Mesenchymal stem cell (in vitro differentiated cells and primary cell): ENCODE measurements around the gene PCDH15.

Experiments used
- DNase-seq: peaks from one replicate; pipeline ENCODE4 v3.0.0-alpha.2; 2013
- H2AFZ ChIP-seq: one replicate; pipeline ENCODE4 v1.6.1; 2013; ENCODE audit warnings: low read depth, mild to moderate bottlenecking, control low read depth, inconsistent platforms, low read length, moderate library complexity
- H2AK5ac ChIP-seq: 2 replicates; pipeline ENCODE4 v1.6.1; 2013; ENCODE audit warnings: low read length, moderate library complexity, mild to moderate bottlenecking, inconsistent platforms; ENCODE audit not compliant: severe bottlenecking
- H2BK120ac ChIP-seq: one replicate; pipeline ENCODE4 v1.6.1; 2013; ENCODE audit warnings: low read depth, mild to moderate bottlenecking, inconsistent platforms, low read length, moderate library complexity
- H2BK12ac ChIP-seq, 2 experiments: one replicate each; pipeline ENCODE4 v1.6.1; 2013; ENCODE audit warnings: inconsistent platforms in 2 of 2, low read length in 2 of 2, mild to moderate bottlenecking in 2 of 2, moderate library complexity in 2 of 2, control low read depth in 1 of 2
- H2BK15ac ChIP-seq: one replicate; pipeline ENCODE4 v1.6.1; 2013; ENCODE audit warnings: mild to moderate bottlenecking, low read depth, inconsistent platforms; ENCODE audit not compliant: poor library complexity, severe bottlenecking
- H2BK5ac ChIP-seq: 2 replicates; pipeline ENCODE4 v1.6.1; 2013; ENCODE audit warnings: low read depth, mild to moderate bottlenecking, low read length, control low read depth, inconsistent platforms; ENCODE audit not compliant: poor library complexity, severe bottlenecking
- H3K14ac ChIP-seq, 2 experiments: one replicate each; pipeline ENCODE4 v1.6.1; 2013; ENCODE audit warnings: inconsistent platforms in 2 of 2, low read length in 2 of 2, control low read depth in 1 of 2, mild to moderate bottlenecking in 1 of 2, moderate library complexity in 1 of 2
- H3K18ac ChIP-seq, 2 experiments: one replicate each; pipeline ENCODE4 v1.6.1; 2013; ENCODE audit warnings: inconsistent platforms in 2 of 2, low read length in 2 of 2, control low read depth in 1 of 2, low read depth in 1 of 2, mild to moderate bottlenecking in 1 of 2
- H3K23ac ChIP-seq, 2 experiments: one replicate each; pipeline ENCODE4 v1.6.1; 2013; ENCODE audit warnings: inconsistent platforms in 2 of 2, low read length in 2 of 2, mild to moderate bottlenecking in 2 of 2, moderate library complexity in 2 of 2, control low read depth in 1 of 2
- H3K27ac ChIP-seq: 2 replicates; pipeline ENCODE4 v1.5.1; 2013; ENCODE audit warnings: mild to moderate bottlenecking, moderate library complexity, low read length, control low read depth, inconsistent platforms; ENCODE audit not compliant: poor library complexity, severe bottlenecking
- H3K27me3 ChIP-seq, 2 experiments: 2 replicates each; pipeline versions ENCODE4 v1.6.1 to v1.7.0; 2013; ENCODE audit warnings: low read length in 2 of 2, mild to moderate bottlenecking in 2 of 2, moderate library complexity in 2 of 2, control low read depth in 1 of 2, inconsistent platforms in 1 of 2; ENCODE audit not compliant: control insufficient read depth in 1 of 2, insufficient read depth in 1 of 2
- H3K36me3 ChIP-seq, 2 experiments: 2 replicates each; pipeline versions ENCODE4 v1.6.1 to v1.7.0; 2013; ENCODE audit warnings: low read length in 2 of 2, control low read depth in 1 of 2, inconsistent platforms in 1 of 2, low read depth in 1 of 2, mild to moderate bottlenecking in 1 of 2; ENCODE audit not compliant: insufficient read depth in 2 of 2, control insufficient read depth in 1 of 2
- H3K4ac ChIP-seq, 2 experiments: one replicate each; pipeline ENCODE4 v1.6.1; 2013; ENCODE audit warnings: inconsistent platforms in 2 of 2, low read length in 2 of 2, mild to moderate bottlenecking in 2 of 2, moderate library complexity in 2 of 2, control low read depth in 1 of 2, low read depth in 1 of 2
- H3K4me1 ChIP-seq: 2 replicates; pipeline ENCODE4 v1.6.1; 2013; ENCODE audit warnings: low read depth, low read length, control low read depth; ENCODE audit not compliant: control insufficient read depth, insufficient read depth
- H3K4me2 ChIP-seq: 2 replicates; pipeline ENCODE4 v1.6.1; 2013; ENCODE audit warnings: low read length, mild to moderate bottlenecking, inconsistent platforms; ENCODE audit not compliant: poor library complexity, severe bottlenecking
- H3K4me3 ChIP-seq, 2 experiments: 2 replicates each; pipeline versions ENCODE4 v1.5.1 to v1.7.0; 2013; ENCODE audit warnings: low read length in 2 of 2, mild to moderate bottlenecking in 2 of 2, control low read depth in 1 of 2, low read depth in 1 of 2; ENCODE audit not compliant: insufficient read depth in 1 of 2
- H3K79me1 ChIP-seq: replicated peaks from 2 replicates; pipeline ENCODE4 v1.6.1; 2013; ENCODE audit warnings: mild to moderate bottlenecking, control low read depth, low read length, inconsistent platforms; ENCODE audit not compliant: poor library complexity, severe bottlenecking
- H3K9ac ChIP-seq: 2 replicates; pipeline ENCODE4 v1.7.0; 2013; ENCODE audit warnings: mild to moderate bottlenecking, low read length, moderate library complexity
- H3K9me3 ChIP-seq: 2 replicates; pipeline ENCODE4 v1.7.0; 2013; ENCODE audit warnings: mild to moderate bottlenecking, low read length; ENCODE audit not compliant: control insufficient read depth
- H4K8ac ChIP-seq: one replicate; pipeline ENCODE4 v1.6.1; 2013; ENCODE audit warnings: inconsistent platforms, mild to moderate bottlenecking, low read length, moderate library complexity
- H4K91ac ChIP-seq: one replicate; pipeline ENCODE4 v1.6.1; 2013; ENCODE audit warnings: mild to moderate bottlenecking, low read length, inconsistent platforms
- WGBS: methylation state at CpG from one replicate; pipeline ENCODE4 v1.1.7; 2013; ENCODE audit warnings: mixed read lengths; 5-methylcytosine and 5-hydroxymethylcytosine counted together

The PCDH15 gene

DNA sequence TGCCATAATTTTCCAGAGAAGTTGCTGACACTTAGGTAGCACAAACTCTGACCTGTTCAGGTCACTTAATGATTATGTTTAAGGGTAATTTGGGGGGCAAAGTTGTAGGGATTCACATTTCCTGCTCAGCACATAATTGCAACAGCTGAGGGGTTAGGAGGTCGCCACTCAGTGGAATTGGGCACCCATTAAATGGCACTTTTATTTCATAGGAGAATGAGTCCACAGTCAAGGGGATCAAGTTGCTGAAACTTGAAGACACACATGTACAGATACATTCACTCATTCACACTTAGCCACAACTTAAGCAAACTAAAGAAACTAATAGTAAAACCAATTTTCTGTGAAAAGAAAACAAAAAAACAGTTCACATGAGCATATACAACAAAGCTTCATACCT lies 1.5 kb downstream of the PCDH15 start:
- Histone ChIP-seq H3K4me1 (no peaks in the 10 kb centered on the region), H3K27ac (no peak overlapping the region), H2BK120ac (no peak overlapping the region), H3K27me3 (no peaks in the 10 kb centered on the region), H2BK12ac (no peak overlapping the region), H3K4me3 (no peak overlapping the region), H3K18ac (no peak overlapping the region), H4K91ac (no peak overlapping the region), H3K79me1 (no peaks in the 10 kb centered on the region), H4K8ac (no peak overlapping the region), H2BK5ac (no peak overlapping the region), H3K9me3 (no peaks in the 10 kb centered on the region), H3K4ac (no peak overlapping the region), H2BK15ac (no peak overlapping the region), H3K14ac (no peak overlapping the region), H2AFZ (no peak overlapping the region), H3K36me3 (no peaks in the 10 kb centered on the region), H3K23ac (no peak overlapping the region), H3K4me2 (no peak overlapping the region), H2AK5ac (no peak overlapping the region), H3K9ac (no peak overlapping the region)
- no peak for DNase-seq
- WGBS = 100% methylated on average over 1 of the region's 1 CpG

DNA sequence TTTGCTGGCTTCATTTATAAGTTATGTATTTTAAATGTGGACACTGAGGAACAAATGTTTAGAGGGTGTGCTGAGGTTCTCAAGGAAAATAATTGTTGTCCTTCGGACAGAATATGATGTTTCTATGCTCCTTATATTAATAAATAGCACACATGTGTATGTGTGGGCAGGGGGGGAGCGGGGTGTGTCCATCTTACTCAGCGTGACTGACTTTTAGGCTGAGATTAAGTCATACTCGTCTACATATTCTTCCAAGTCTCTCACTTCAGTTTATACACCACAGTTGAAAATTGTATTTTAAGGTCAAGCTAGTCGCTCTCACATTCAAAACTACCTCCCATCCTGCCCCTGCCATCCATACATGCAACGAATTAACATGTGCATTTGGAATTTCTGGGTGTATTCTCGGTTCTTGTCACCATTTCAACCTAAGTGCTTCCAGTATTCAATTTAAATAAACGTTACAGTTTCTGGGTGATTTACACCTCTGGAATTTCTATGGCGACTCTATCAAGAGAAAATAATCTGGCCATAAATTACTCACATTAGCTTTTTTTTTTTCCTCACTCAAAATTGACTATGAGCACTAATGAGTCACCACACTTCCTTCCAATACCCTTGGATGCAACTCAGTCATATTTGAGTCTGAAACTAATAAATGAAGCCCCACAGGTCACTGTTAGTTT lies 3.3 kb downstream of the PCDH15 start:
- Histone ChIP-seq H3K14ac (no peak overlapping the region), H3K23ac (no peak overlapping the region), H3K27me3 (no peaks in the 10 kb centered on the region), H4K91ac (no peak overlapping the region), H3K79me1 (no peaks in the 10 kb centered on the region), H3K9me3 (no peaks in the 10 kb centered on the region), H2AK5ac (no peak overlapping the region), H3K4me1 (no peaks in the 10 kb centered on the region), H2BK5ac (no peak overlapping the region), H3K4me3 (peak overlapping the region in 1 of 2 experiments; percentile 54), H3K27ac (no peak overlapping the region), H2BK12ac (no peak overlapping the region), H2BK120ac (no peak overlapping the region), H3K36me3 (no peaks in the 10 kb centered on the region), H3K9ac (no peak overlapping the region), H4K8ac (no peak overlapping the region), H3K4me2 (no peak overlapping the region), H2BK15ac (no peak overlapping the region), H3K4ac (no peak overlapping the region), H2AFZ (no peak overlapping the region), H3K18ac (no peak overlapping the region)
- peak; percentile 26 for DNase-seq
- WGBS = 34% methylated on average over 6 of the region's 9 CpGs

DNA sequence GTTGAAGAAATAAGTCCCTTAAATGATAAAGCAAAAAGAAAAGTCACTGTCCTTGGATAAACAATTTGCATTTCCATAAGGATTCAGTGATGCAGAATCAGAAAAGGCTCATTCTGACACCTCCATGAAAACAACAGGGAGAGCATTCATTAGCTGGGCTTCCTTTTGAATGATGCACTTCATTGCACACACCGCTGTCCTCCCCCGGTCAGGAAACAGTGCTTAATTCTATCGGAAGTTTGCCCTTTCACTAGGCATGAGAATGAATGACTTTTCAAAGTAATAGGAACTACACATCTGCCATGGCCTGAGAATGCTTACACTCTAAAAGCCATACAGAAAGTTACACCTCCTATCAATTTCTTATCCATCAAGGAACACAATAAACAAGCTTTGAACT lies 4.2 kb downstream of the PCDH15 start:
- Histone ChIP-seq H2BK5ac (no peak overlapping the region), H2BK15ac (no peak overlapping the region), H3K14ac (no peak overlapping the region), H3K27me3 (no peaks in the 10 kb centered on the region), H3K79me1 (no peaks in the 10 kb centered on the region), H3K9ac (no peak overlapping the region), H3K4me1 (no peaks in the 10 kb centered on the region), H3K4me3 (no peak overlapping the region), H3K4ac (no peak overlapping the region), H2AK5ac (no peak overlapping the region), H3K36me3 (no peaks in the 10 kb centered on the region), H2BK12ac (no peak overlapping the region), H3K9me3 (no peaks in the 10 kb centered on the region), H2AFZ (no peak overlapping the region), H4K8ac (no peak overlapping the region), H3K23ac (no peak overlapping the region), H3K4me2 (no peak overlapping the region), H2BK120ac (no peak overlapping the region), H3K27ac (no peak overlapping the region), H4K91ac (no peak overlapping the region), H3K18ac (no peak overlapping the region)
- no peak for DNase-seq
- WGBS = 81% methylated on average over 3 of the region's 3 CpGs

DNA sequence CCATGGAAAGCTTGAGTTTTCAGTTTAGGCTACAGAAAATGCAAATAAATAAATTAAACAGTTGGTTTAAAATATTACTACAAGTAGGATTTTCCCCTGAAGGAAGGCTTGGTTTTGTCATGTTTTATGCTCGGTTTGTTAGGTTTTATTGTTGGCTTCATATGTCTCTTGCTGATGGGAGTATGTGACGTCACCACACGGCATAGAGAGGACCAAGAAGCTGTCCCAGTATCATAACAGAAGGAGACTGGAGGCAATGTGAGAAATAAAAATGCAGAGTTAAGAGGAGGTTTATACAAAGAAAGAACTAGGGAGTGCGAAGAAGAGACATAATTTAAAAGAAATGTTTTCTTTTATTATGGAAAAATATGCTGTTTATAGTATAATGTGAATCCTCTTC lies 24.4 kb downstream of the PCDH15 start:
- no peak overlapping the region for H4K91ac ChIP-seq
- H3K4me1 ChIP-seq = no peaks in the 10 kb centered on the region
- no peaks in the 10 kb centered on the region for H3K79me1 ChIP-seq
- WGBS = 96% methylated on average over 3 of the region's 4 CpGs
- H3K9me3 ChIP-seq = no peaks in the 10 kb centered on the region
- H4K8ac ChIP-seq = no peak overlapping the region
- H2BK120ac ChIP-seq = no peak overlapping the region
- H3K36me3 ChIP-seq = no peaks in the 10 kb centered on the region
- H3K9ac ChIP-seq = no peak overlapping the region
- no peak overlapping the region for H3K4me3 ChIP-seq
- H3K18ac ChIP-seq = no peak overlapping the region
- H3K27ac ChIP-seq = no peak overlapping the region
- H3K14ac ChIP-seq = no peak overlapping the region
- no peak overlapping the region for H2BK12ac ChIP-seq
- no peak overlapping the region for H2BK5ac ChIP-seq
- DNase-seq = no peak
- no peak overlapping the region for H3K23ac ChIP-seq
- H2AK5ac ChIP-seq = no peak overlapping the region
- no peak overlapping the region for H2BK15ac ChIP-seq
- H3K27me3 ChIP-seq = no peaks in the 10 kb centered on the region
- no peak overlapping the region for H3K4ac ChIP-seq
- H2AFZ ChIP-seq = no peak overlapping the region
- H3K4me2 ChIP-seq = no peak overlapping the region
